OCI-LY3 (cell line): Measurements from ENCODE around the gene CHST13.

Source experiments
- H2AFZ ChIP-seq: fragments of 200-600, 300-600 bp; shearing (Covaris generic); 2 replicates; pipeline ENCODE4 v1.6.0; 2014; ENCODE audit warnings: antibody characterized with exemption, low read depth, low read length
- H3K27ac ChIP-seq: fragments of 200-600, 300-600 bp; sonication (generic); 2 replicates; pipeline ENCODE4 v1.5.1; 2014; ENCODE audit warnings: mild to moderate bottlenecking, low read length, moderate library complexity, mixed read lengths
- H3K27me3 ChIP-seq: fragments of 200-600, 300-600 bp; sonication (generic); 2 replicates; pipeline ENCODE4 v1.6.1; 2014; ENCODE audit warnings: low read depth, low read length, mixed read lengths
- H3K36me3 ChIP-seq: fragments of 200-600, 300-600 bp; sonication (generic); replicated peaks from 2 replicates; pipeline ENCODE3; 2014; ENCODE audit warnings: low read depth, low read length, mixed read lengths
- H3K4me1 ChIP-seq: fragments of 300-600, 200-600 bp; sonication (generic); 2 replicates; pipeline ENCODE4 v1.6.1; 2014; ENCODE audit warnings: low read length, mixed read lengths
- H3K4me2 ChIP-seq: fragments of 200-600, 300-600 bp; sonication (generic); 2 replicates; pipeline ENCODE4 v1.6.1; 2014; ENCODE audit warnings: low read length, mixed read lengths
- H3K4me3 ChIP-seq: fragments of 300-600, 200-600 bp; sonication (generic); 2 replicates; pipeline ENCODE4 v1.5.1; 2014; ENCODE audit warnings: antibody characterized with exemption, mild to moderate bottlenecking, low read length, moderate library complexity
- H3K79me2 ChIP-seq: fragments of 300-600, 200-600 bp; shearing (Covaris generic); 2 replicates; pipeline ENCODE4 v1.6.1; 2014; ENCODE audit warnings: mild to moderate bottlenecking, low read length, mixed read lengths
- H3K9ac ChIP-seq: fragments of 300-600, 200-600 bp; shearing (Covaris generic); 2 replicates; pipeline ENCODE4 v1.6.0; 2014; ENCODE audit warnings: mild to moderate bottlenecking, low read length, moderate library complexity
- H3K9me3 ChIP-seq: fragments of 200-600, 300-600 bp; shearing (Covaris generic); 2 replicates; pipeline ENCODE4 v1.6.1; 2014; ENCODE audit warnings: low read length, mixed read lengths; ENCODE audit not compliant: insufficient read depth
- H4K20me1 ChIP-seq: fragments of 200-600, 300-600 bp; sonication (generic); 2 replicates; pipeline ENCODE4 v1.6.1; 2016; ENCODE audit warnings: low read length, mixed read lengths; ENCODE audit not compliant: insufficient read depth
- CTCF ChIP-seq: fragments of 200-600, 300-600 bp; sonication (generic); IDR thresholded peaks from 2 replicates; pipeline ENCODE4 v1.5.1; 2014; ENCODE audit warnings: antibody characterized with exemption, low read length, low read depth
- EZH2phosphoT487 ChIP-seq: fragments of 200-600 bp; shearing (Covaris generic); IDR thresholded peaks from 2 replicates; pipeline ENCODE4 v1.6.1; 2018; ENCODE audit warnings: antibody characterized with exemption, mixed run types, low read depth

CHST13 gene

DNA sequence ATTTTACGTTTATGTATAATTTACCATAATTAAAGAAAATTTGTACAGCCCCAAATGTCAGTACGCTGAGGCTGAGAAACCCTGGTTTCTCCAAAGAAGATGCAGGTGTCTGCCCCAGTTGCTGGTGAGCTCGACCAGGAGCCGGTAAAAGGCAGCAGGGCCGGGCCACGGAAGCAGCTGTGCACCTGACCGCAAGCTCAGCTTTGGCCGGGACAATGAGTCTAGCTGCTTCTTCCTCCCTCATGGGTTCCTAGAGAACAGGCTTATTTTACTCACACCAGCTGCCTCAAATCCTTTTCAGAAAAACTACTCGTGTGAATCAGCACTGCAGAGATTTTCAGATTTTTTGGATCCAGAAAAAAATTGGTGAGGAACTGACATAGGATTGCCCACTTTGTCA is 30.2 kb upstream of the CHST13 start:
- H3K9ac ChIP-seq: no peak overlapping the region
- TF ChIP-seq EZH2phosphoT487 (no peak), CTCF (no peak)
- no peaks in the 10 kb centered on the region for H3K4me1 ChIP-seq
- no peak overlapping the region for H2AFZ ChIP-seq
- H3K9me3 ChIP-seq: no peaks in the 10 kb centered on the region
- H3K79me2 ChIP-seq: no peaks in the 10 kb centered on the region
- no peaks in the 10 kb centered on the region for H4K20me1 ChIP-seq
- H3K4me3 ChIP-seq: no peak overlapping the region
- no peaks in the 10 kb centered on the region for H3K36me3 ChIP-seq
- no peak overlapping the region for H3K4me2 ChIP-seq
- peaks cover 5% of the 10 kb centered on the region; the same call in 1 of the 2 replicates for H3K27me3 ChIP-seq
- no peak overlapping the region for H3K27ac ChIP-seq

DNA sequence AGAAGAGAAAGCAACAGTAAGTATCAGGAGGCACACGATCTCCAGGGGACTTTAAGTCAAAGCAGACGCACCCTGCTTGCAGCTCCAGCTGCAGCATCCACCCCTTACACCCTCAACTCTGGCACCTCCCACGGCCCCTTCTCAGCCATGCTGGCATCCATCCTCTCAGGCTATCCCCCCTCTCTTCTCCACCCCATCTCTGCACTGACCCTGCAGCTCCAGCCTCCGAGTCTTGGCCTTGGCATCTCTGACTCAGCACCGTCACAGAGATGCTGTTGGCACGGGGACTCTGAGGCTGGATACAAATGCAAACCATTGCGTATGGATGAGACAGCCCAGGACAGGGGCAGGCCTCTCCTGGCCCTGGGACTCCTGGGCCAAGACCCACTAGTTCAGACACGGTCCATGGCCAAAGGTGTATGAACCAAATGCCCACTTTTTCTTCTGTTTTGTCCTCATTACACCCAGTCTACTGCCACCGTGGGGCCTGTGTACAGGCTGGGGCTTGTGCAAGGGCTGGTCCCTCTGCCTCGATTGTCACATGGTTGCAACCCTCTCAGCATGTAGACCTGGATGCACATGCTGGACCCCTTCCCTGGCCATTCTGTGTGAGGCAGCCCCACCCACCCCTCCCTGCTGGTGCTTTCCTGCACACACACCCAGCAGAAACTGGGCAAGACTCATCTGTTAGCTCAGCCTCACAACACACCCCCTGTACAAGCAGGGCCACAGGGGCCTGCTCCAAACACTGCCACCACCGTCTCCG is 29.6 kb upstream of the CHST13 start:
- H3K36me3 ChIP-seq: no peaks in the 10 kb centered on the region
- H3K79me2 ChIP-seq: no peaks in the 10 kb centered on the region
- TF ChIP-seq EZH2phosphoT487: no peak
- no peak overlapping the region for H3K4me3 ChIP-seq
- H4K20me1 ChIP-seq: no peaks in the 10 kb centered on the region
- H3K9ac ChIP-seq: no peak overlapping the region
- H2AFZ ChIP-seq: no peak overlapping the region
- H3K9me3 ChIP-seq: no peaks in the 10 kb centered on the region
- H3K4me2 ChIP-seq: no peak overlapping the region
- peaks cover 5% of the 10 kb centered on the region; the same call in 1 of the 2 replicates for H3K27me3 ChIP-seq
- H3K27ac ChIP-seq: no peak overlapping the region
- H3K4me1 ChIP-seq: no peaks in the 10 kb centered on the region

GRCh38 chr3:126494970-126495230 is 29.1 kb upstream of the CHST13 start:
- Histone ChIP-seq H4K20me1 (no peaks in the 10 kb centered on the region), H3K4me1 (no peaks in the 10 kb centered on the region), H3K36me3 (no peaks in the 10 kb centered on the region), H3K9ac (no peak overlapping the region), H2AFZ (no peak overlapping the region), H3K27ac (no peak overlapping the region), H3K4me2 (no peak overlapping the region), H3K4me3 (no peak overlapping the region), H3K27me3 (peaks cover 5% of the 10 kb centered on the region; the same call in 1 of the 2 replicates), H3K9me3 (no peaks in the 10 kb centered on the region), H3K79me2 (no peaks in the 10 kb centered on the region)
- TF ChIP-seq CTCF (no peak), EZH2phosphoT487 (no peak)

DNA sequence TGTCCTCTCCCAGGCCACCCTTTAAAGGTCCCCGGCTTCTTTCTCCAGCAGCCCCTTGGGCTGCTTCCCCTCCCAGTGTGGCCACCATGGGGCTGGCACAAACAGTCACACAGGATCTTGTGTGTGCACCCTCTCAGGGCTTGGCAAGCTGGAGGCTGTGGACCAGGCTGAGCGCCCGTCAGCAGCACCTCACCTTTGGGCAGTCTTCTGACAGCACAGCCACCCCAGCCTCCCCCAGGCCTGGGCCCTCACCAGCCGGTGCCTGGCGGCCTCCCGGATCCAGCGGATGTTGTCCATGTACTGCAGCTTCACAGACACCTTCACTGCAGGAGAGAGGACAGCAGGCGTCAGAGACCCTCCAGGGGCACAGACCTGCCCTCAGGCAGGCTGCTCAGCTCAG is 28.2 kb upstream of the CHST13 start:
- no peak for TF ChIP-seq CTCF
- no peak for TF ChIP-seq EZH2phosphoT487
- Histone ChIP-seq H3K4me3 (no peak overlapping the region), H2AFZ (no peak overlapping the region), H3K4me2 (no peak overlapping the region), H3K9me3 (no peaks in the 10 kb centered on the region), H3K79me2 (no peaks in the 10 kb centered on the region), H3K27ac (no peak overlapping the region), H3K36me3 (no peaks in the 10 kb centered on the region), H3K4me1 (no peaks in the 10 kb centered on the region), H3K27me3 (peaks cover 5% of the 10 kb centered on the region; the same call in 1 of the 2 replicates), H3K9ac (no peak overlapping the region), H4K20me1 (no peaks in the 10 kb centered on the region)
